H1 (cell line): Measurements from ENCODE around the gene CCDC38. TPM values are rescaled to one million over a fixed set of nuclear protein-coding genes. Genes with fewer than 3 reads are reported as not detected.

Experiments used
- FOSL1 ChIP-seq: IDR thresholded peaks from 2 replicates; pipeline ENCODE4 v1.6.1; 2011; ENCODE audit warnings: mild to moderate bottlenecking, low read depth, low read length, moderate library complexity; ENCODE audit not compliant: insufficient read depth
- HDAC2 ChIP-seq, 2 experiments: fragments of 300-600 bp in 1 of 2; sonication (generic) in 1 of 2; IDR thresholded peaks; 2 replicates each; pipeline ENCODE4 v1.6.1; 2011 to 2012; ENCODE audit warnings: low read depth in 2 of 2, low read length in 2 of 2, mild to moderate bottlenecking in 2 of 2, moderate library complexity in 2 of 2, borderline replicate concordance in 1 of 2, inconsistent platforms in 1 of 2
- SIN3A ChIP-seq, 2 experiments: IDR thresholded peaks in 1 of 2; conservative IDR thresholded peaks in 1 of 2; 2 replicates each; pipeline ENCODE4 v1.6.1; 2011 to 2012; ENCODE audit warnings: low read length in 2 of 2, improper control_type of control experiment in 1 of 2, low read depth in 1 of 2, mild to moderate bottlenecking in 1 of 2
- polyA plus RNA-seq, 7 experiments: library from polyadenylated mRNA; depleted of rRNA in 3 of 7; stranded (reverse) in 5 of 7; unstranded in 2 of 7; fragments of >200 nt in 5 of 7; fragments of 200-250 nt in 2 of 7; gene quantifications; 1 replicate in 5 of 7; 2 replicates in 1 of 7; 4 replicates in 1 of 7; pipeline versions ENCODE4 v1.2.1 to v1.2.3, GENCODE V29; 2011 to 2013; ENCODE audit warnings: missing spikeins in 2 of 7, mixed read lengths in 2 of 7
- total RNA-seq: library from RNA; stranded (reverse); fragmentation: NEBNext Ultra II Directional; extraction: Animal tissue kit (Norgen Biotek cat#: 25700); gene quantifications from 2 replicates; pipeline ENCODE4 v1.2.1, GENCODE V29; 2021
- TF ChIP-seq, protein P1 (sequence below): fragments of 300-600 bp; sonication (generic); IDR thresholded peaks from 2 replicates; pipeline ENCODE4 v1.7.1; 2012; ENCODE audit warnings: low read length, moderate library complexity, mild to moderate bottlenecking, inconsistent platforms; ENCODE audit not compliant: insufficient replicate concordance
- TF ChIP-seq, protein P2 (sequence below): IDR thresholded peaks from 2 replicates; pipeline ENCODE4 v1.6.1; 2012; ENCODE audit warnings: inconsistent platforms

Gene CCDC38
- total and polyA plus RNA-seq, 2 of the 8 experiments (the other 6 are each of a cell fraction or from before 2014, with no cell fraction given), result not detected

DNA sequence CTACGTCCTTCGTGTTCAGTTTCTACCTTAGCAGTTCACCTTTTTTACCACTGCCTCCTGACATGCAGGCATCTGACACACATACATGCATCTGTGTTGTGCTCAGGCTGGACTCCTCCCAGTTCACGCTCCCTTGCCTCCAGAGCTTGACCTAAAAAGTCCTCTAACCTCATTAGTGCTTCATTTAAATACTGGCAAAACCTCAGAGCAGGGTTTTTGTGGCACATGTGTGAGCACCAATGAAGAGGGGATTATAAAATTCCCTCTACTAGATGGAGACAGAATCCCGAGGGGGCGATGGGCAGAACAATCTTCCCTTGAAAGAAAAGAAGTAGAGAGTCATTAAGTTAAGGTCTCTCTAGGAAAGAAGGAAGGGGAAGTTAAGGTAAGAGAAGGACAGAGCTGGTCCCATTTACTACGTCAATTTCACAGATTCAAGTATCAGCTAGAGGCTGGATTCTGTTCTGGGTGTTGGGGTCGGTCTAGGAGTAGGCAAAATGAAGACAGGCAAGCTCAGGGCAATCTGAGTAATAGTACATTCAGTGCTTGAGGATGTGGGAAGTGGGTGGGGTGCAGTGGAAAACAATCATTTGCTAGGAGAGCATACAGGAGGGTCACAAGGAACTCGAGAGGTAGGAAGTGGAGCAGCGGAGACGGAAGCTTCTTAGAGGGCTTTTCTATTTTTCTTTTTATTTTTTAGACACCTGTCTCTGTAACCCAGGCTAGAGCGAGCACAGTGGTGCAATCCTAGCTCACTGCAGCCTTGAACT is 46.3 kb upstream of the CCDC38 start (continued):
- TF ChIP-seq, protein P1, sequence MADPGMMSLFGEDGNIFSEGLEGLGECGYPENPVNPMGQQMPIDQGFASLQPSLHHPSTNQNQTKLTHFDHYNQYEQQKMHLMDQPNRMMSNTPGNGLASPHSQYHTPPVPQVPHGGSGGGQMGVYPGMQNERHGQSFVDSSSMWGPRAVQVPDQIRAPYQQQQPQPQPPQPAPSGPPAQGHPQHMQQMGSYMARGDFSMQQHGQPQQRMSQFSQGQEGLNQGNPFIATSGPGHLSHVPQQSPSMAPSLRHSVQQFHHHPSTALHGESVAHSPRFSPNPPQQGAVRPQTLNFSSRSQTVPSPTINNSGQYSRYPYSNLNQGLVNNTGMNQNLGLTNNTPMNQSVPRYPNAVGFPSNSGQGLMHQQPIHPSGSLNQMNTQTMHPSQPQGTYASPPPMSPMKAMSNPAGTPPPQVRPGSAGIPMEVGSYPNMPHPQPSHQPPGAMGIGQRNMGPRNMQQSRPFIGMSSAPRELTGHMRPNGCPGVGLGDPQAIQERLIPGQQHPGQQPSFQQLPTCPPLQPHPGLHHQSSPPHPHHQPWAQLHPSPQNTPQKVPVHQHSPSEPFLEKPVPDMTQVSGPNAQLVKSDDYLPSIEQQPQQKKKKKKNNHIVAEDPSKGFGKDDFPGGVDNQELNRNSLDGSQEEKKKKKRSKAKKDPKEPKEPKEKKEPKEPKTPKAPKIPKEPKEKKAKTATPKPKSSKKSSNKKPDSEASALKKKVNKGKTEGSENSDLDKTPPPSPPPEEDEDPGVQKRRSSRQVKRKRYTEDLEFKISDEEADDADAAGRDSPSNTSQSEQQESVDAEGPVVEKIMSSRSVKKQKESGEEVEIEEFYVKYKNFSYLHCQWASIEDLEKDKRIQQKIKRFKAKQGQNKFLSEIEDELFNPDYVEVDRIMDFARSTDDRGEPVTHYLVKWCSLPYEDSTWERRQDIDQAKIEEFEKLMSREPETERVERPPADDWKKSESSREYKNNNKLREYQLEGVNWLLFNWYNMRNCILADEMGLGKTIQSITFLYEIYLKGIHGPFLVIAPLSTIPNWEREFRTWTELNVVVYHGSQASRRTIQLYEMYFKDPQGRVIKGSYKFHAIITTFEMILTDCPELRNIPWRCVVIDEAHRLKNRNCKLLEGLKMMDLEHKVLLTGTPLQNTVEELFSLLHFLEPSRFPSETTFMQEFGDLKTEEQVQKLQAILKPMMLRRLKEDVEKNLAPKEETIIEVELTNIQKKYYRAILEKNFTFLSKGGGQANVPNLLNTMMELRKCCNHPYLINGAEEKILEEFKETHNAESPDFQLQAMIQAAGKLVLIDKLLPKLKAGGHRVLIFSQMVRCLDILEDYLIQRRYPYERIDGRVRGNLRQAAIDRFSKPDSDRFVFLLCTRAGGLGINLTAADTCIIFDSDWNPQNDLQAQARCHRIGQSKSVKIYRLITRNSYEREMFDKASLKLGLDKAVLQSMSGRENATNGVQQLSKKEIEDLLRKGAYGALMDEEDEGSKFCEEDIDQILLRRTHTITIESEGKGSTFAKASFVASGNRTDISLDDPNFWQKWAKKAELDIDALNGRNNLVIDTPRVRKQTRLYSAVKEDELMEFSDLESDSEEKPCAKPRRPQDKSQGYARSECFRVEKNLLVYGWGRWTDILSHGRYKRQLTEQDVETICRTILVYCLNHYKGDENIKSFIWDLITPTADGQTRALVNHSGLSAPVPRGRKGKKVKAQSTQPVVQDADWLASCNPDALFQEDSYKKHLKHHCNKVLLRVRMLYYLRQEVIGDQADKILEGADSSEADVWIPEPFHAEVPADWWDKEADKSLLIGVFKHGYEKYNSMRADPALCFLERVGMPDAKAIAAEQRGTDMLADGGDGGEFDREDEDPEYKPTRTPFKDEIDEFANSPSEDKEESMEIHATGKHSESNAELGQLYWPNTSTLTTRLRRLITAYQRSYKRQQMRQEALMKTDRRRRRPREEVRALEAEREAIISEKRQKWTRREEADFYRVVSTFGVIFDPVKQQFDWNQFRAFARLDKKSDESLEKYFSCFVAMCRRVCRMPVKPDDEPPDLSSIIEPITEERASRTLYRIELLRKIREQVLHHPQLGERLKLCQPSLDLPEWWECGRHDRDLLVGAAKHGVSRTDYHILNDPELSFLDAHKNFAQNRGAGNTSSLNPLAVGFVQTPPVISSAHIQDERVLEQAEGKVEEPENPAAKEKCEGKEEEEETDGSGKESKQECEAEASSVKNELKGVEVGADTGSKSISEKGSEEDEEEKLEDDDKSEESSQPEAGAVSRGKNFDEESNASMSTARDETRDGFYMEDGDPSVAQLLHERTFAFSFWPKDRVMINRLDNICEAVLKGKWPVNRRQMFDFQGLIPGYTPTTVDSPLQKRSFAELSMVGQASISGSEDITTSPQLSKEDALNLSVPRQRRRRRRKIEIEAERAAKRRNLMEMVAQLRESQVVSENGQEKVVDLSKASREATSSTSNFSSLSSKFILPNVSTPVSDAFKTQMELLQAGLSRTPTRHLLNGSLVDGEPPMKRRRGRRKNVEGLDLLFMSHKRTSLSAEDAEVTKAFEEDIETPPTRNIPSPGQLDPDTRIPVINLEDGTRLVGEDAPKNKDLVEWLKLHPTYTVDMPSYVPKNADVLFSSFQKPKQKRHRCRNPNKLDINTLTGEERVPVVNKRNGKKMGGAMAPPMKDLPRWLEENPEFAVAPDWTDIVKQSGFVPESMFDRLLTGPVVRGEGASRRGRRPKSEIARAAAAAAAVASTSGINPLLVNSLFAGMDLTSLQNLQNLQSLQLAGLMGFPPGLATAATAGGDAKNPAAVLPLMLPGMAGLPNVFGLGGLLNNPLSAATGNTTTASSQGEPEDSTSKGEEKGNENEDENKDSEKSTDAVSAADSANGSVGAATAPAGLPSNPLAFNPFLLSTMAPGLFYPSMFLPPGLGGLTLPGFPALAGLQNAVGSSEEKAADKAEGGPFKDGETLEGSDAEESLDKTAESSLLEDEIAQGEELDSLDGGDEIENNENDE, result no peak
- TF ChIP-seq FOSL1, result no peak
- TF ChIP-seq HDAC2 (IDR thresholded peaks at IDR 0.05; ENCODE audit: borderline replicate concordance in 1 of 2, low read depth in 2 of 2, low read length in 2 of 2), result no peak
- TF ChIP-seq SIN3A (conservative IDR thresholded peaks at IDR 0.05 in 1 of 2, IDR thresholded peaks at IDR 0.05 in 1 of 2; ENCODE audit: low read depth in 1 of 2, low read length in 2 of 2), result no peak
- TF ChIP-seq, protein P2, sequence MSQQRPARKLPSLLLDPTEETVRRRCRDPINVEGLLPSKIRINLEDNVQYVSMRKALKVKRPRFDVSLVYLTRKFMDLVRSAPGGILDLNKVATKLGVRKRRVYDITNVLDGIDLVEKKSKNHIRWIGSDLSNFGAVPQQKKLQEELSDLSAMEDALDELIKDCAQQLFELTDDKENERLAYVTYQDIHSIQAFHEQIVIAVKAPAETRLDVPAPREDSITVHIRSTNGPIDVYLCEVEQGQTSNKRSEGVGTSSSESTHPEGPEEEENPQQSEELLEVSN, result no peak
